LNCaP clone FGC (cell line): ENCODE results near the gene R3HCC1L.

Experiments used
- DNase-seq: peaks from one replicate; pipeline ENCODE4 v3.0.0-alpha.2; 2011; ENCODE audit warnings: low read depth
- H3K4me3 ChIP-seq: 2 replicates; pipeline ENCODE4 v1.5.1; 2011; ENCODE audit warnings: mild to moderate bottlenecking, low read depth, low read length, control low read depth
- TF ChIP-seq, protein P1 (sequence below): IDR thresholded peaks from 2 replicates; pipeline ENCODE4 v1.5.1; 2012; ENCODE audit warnings: mild to moderate bottlenecking; ENCODE audit not compliant: control insufficient read depth, insufficient read depth; ENCODE audit errors: extremely low read depth

The R3HCC1L gene

GRCh38 chr10:98096731-98097130 is 37.7 kb upstream of the R3HCC1L start:
- no peak overlapping the region for H3K4me3 ChIP-seq
- TF ChIP-seq, protein P1, sequence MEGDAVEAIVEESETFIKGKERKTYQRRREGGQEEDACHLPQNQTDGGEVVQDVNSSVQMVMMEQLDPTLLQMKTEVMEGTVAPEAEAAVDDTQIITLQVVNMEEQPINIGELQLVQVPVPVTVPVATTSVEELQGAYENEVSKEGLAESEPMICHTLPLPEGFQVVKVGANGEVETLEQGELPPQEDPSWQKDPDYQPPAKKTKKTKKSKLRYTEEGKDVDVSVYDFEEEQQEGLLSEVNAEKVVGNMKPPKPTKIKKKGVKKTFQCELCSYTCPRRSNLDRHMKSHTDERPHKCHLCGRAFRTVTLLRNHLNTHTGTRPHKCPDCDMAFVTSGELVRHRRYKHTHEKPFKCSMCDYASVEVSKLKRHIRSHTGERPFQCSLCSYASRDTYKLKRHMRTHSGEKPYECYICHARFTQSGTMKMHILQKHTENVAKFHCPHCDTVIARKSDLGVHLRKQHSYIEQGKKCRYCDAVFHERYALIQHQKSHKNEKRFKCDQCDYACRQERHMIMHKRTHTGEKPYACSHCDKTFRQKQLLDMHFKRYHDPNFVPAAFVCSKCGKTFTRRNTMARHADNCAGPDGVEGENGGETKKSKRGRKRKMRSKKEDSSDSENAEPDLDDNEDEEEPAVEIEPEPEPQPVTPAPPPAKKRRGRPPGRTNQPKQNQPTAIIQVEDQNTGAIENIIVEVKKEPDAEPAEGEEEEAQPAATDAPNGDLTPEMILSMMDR, result no peak
- no peak for DNase-seq

GRCh38 chr10:98097175-98097574 is 37.3 kb upstream of the R3HCC1L start:
- TF ChIP-seq, protein P1, result no peak
- no peak overlapping the region for H3K4me3 ChIP-seq
- DNase-seq, result no peak

- no peak overlapping the region for H3K4me3 ChIP-seq
- TF ChIP-seq, protein P1, result no peak
- no peak for DNase-seq
Observed at GRCh38 chr10:98097616-98098015, 36.8 kb upstream of the R3HCC1L start.

- TF ChIP-seq, protein P1, result no peak
- no peak for DNase-seq
- H3K4me3 ChIP-seq, result no peak overlapping the region
Observed at GRCh38 chr10:98098247-98098646, 36.2 kb upstream of the R3HCC1L start.

DNA sequence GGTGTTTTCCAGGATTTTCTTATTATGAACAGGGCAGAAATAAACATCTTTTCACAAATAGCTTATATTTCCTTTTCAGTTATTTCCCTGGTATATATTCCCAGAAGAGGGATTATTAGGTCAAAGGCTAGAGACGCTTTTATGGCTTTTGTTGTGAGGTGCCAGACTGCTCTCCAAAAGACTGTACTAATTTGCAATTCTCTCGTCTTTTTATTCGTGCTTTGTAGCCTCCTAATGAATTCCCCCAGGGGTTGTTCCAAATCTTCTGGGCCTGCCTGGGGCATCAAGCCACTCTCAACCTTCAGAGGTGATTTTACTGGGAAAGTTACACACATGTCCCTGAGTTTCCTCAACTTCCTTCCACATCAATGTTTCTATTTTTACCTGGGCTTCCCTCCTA is 34.0 kb upstream of the R3HCC1L start:
- TF ChIP-seq, protein P1, result no peak
- no peak overlapping the region for H3K4me3 ChIP-seq
- no peak for DNase-seq

- TF ChIP-seq, protein P1, result no peak
- no peak for DNase-seq
Observed at GRCh38 chr10:98101366-98101765, 33.1 kb upstream of the R3HCC1L start.

DNA sequence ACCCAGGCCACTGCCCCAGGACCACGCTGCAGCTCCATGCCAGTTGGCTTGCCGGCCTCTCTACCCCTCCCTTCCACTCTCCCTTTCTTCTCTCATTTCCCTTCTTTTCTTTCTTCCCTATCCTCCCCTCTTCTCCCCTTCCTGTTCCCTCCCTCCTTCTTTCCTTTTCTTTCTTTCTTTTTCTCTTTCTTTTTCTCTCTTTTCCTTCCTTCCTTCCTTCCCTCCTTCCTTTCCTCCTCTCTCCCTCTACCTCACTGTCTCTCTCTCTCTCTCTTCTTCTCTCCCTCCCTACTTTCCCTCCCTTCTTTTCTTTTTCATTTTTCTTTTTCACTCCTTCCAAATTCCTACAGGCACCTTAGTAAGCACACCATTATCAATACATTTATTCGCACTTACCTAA is 30.3 kb upstream of the R3HCC1L start:
- H3K4me3 ChIP-seq, result no peak overlapping the region
- TF ChIP-seq, protein P1, result no peak
- DNase-seq, result no peak

More at GRCh38 chr10:98101366-98101765, 33.1 kb upstream of the R3HCC1L start:
- no peak overlapping the region for H3K4me3 ChIP-seq
